Left ventricle myocardium inferior (tissue), 1 donor: Measurements from ENCODE around the gene PBX1. TPM values are rescaled to one million over a fixed set of nuclear protein-coding genes. Genes with fewer than 3 reads are reported as not detected.
"Not testable (repeated sequence)": the region's sequence is repeated elsewhere in the genome, so short reads cannot be mapped to it uniquely, and the experiment has no call there.

ENCODE experiments used
- DNase-seq: peaks from one replicate; pipeline ENCODE4 v3.0.0-alpha.2; 2020
- H3K27ac ChIP-seq: fragments of 200-600 bp; replicated peaks from 2 replicates; pipeline ENCODE4 v1.8.0; 2021
- H3K27me3 ChIP-seq: fragments of 200-600 bp; 2 replicates; pipeline ENCODE4 v1.8.0; 2021; ENCODE audit warnings: low read depth
- H3K36me3 ChIP-seq: fragments of 200-600 bp; 2 replicates; pipeline ENCODE4 v1.8.0; 2021
- H3K4me1 ChIP-seq: fragments of 200-600 bp; 2 replicates; pipeline ENCODE4 v1.8.0; 2021
- H3K4me3 ChIP-seq: fragments of 200-600 bp; 2 replicates; pipeline ENCODE4 v1.8.0; 2021; ENCODE audit warnings: mild to moderate bottlenecking, moderate library complexity
- H3K9me3 ChIP-seq: fragments of 200-600 bp; replicated peaks from 2 replicates; pipeline ENCODE4 v1.8.0; 2021
- CTCF ChIP-seq: fragments of 200-600 bp; IDR thresholded peaks from 2 replicates; pipeline ENCODE4 v1.8.0; 2021; ENCODE audit warnings: antibody characterized with exemption, mild to moderate bottlenecking, borderline replicate concordance
- intact Hi-C: fragments of 100-400 bp; cut with micrococcal nuclease; formaldehyde crosslinking; loops from one replicate; pipeline ENCODE4 v1.11.0; 2022
- total RNA-seq: library from RNA; stranded (reverse); fragmentation: NEBNext Ultra II Directional; extraction: Animal tissue kit (Norgen Biotek cat#: 25700); gene quantifications from one replicate; pipeline ENCODE4 v1.2.1, GENCODE V29; 2021
- donor health status: DM: no; HTN: yes; CAD: no; lungs with severe emphysema.

Gene PBX1
- total RNA-seq, 1 donor from 2014 or later = 73.2 TPM

GRCh38 chr1:164650531-164650930 lies 91.5 kb downstream of the PBX1 start:
- no peaks in the 10 kb centered on the region for H3K27me3 ChIP-seq
- intact Hi-C loops = no loop called here
- H3K4me3 ChIP-seq = no peak overlapping the region
- H3K27ac ChIP-seq = no peak overlapping the region
- peaks cover 53% of the 10 kb centered on the region for H3K4me1 ChIP-seq
- no peak for DNase-seq
- H3K9me3 ChIP-seq = no peaks in the 10 kb centered on the region
- H3K36me3 ChIP-seq = no peaks in the 10 kb centered on the region
- no peak for TF ChIP-seq CTCF

- Histone ChIP-seq H3K27ac (peak overlapping the region; percentile 13), H3K4me3 (no peak overlapping the region), H3K9me3 (no peaks in the 10 kb centered on the region), H3K4me1 (peaks cover 50% of the 10 kb centered on the region), H3K27me3 (no peaks in the 10 kb centered on the region), H3K36me3 (no peaks in the 10 kb centered on the region)
- DNase-seq = no peak
- intact Hi-C loops = no loop called here
- no peak for TF ChIP-seq CTCF
Observed at GRCh38 chr1:164651351-164651951, 92.5 kb downstream of the PBX1 start.

- intact Hi-C loops, DNase-seq, H3K9me3 ChIP-seq, H3K36me3 ChIP-seq, H3K27me3 ChIP-seq, H3K4me3 ChIP-seq, H3K27ac ChIP-seq: not testable (repeated sequence)
- peaks cover 35% of the 10 kb centered on the region for H3K4me1 ChIP-seq
Observed at GRCh38 chr1:164652969-164653368, 94.0 kb downstream of the PBX1 start.

GRCh38 chr1:164653705-164654104 lies 94.7 kb downstream of the PBX1 start:
- H3K27me3 ChIP-seq = no peaks in the 10 kb centered on the region

GRCh38 chr1:164654200-164654599 lies 95.2 kb downstream of the PBX1 start:
- intact Hi-C loops = no loop called here
- peaks cover 34% of the 10 kb centered on the region for H3K4me1 ChIP-seq
- TF ChIP-seq CTCF = no peak
- H3K36me3 ChIP-seq = no peaks in the 10 kb centered on the region
- H3K27me3 ChIP-seq = no peaks in the 10 kb centered on the region
- no peaks in the 10 kb centered on the region for H3K9me3 ChIP-seq
- no peak overlapping the region for H3K27ac ChIP-seq
- DNase-seq = no peak
- no peak overlapping the region for H3K4me3 ChIP-seq

More at GRCh38 chr1:164653705-164654104, 94.7 kb downstream of the PBX1 start:
- intact Hi-C loops = no loop called here
- H3K4me1 ChIP-seq = peaks cover 34% of the 10 kb centered on the region
- peak overlapping the region; percentile 49 for H3K27ac ChIP-seq
- H3K4me3 ChIP-seq = no peak overlapping the region
- H3K9me3 ChIP-seq = no peaks in the 10 kb centered on the region
- no peak for TF ChIP-seq CTCF
- H3K36me3 ChIP-seq = no peaks in the 10 kb centered on the region
- no peak for DNase-seq

GRCh38 chr1:164658864-164659263 lies 99.9 kb downstream of the PBX1 start:
- intact Hi-C loops = no loop called here
- Histone ChIP-seq H3K4me3 (no peak overlapping the region), H3K9me3 (no peaks in the 10 kb centered on the region), H3K27ac (no peak overlapping the region), H3K27me3 (no peaks in the 10 kb centered on the region), H3K4me1 (peaks cover 44% of the 10 kb centered on the region), H3K36me3 (no peaks in the 10 kb centered on the region)
- DNase-seq = no peak
- no peak for TF ChIP-seq CTCF
